ENCODE measurements around the gene SIAE.

SIAE gene

GRCh38 chr11:124663861-124664260 is 9.7 kb downstream of the SIAE start:
- DNase-seq: no peak

- no peak for DNase-seq
Observed at GRCh38 chr11:124662106-124662505, 11.4 kb downstream of the SIAE start.

GRCh38 chr11:124661553-124661952 is 12.0 kb downstream of the SIAE start:
- no peak for DNase-seq

GRCh38 chr11:124658986-124659385 is 14.6 kb downstream of the SIAE start:
- no peak for DNase-seq

- no peak for DNase-seq
Observed at GRCh38 chr11:124658501-124658900, 15.0 kb downstream of the SIAE start.

GRCh38 chr11:124657904-124658303 is 15.6 kb downstream of the SIAE start:
- DNase-seq: no peak

GRCh38 chr11:124656774-124657630 is 16.5 kb downstream of the SIAE start:
- peak; percentile 58 for DNase-seq

- DNase-seq: no peak
Observed at GRCh38 chr11:124648610-124649009, 24.9 kb downstream of the SIAE start.

- DNase-seq: no peak
Observed at GRCh38 chr11:124646148-124646547, 27.4 kb downstream of the SIAE start.

- DNase-seq: peak; percentile 90
Observed at GRCh38 chr11:124644426-124645280, 28.9 kb downstream of the SIAE start.

GRCh38 chr11:124643605-124644425 is 29.7 kb downstream of the SIAE start:
- DNase-seq: peak; percentile 48

GRCh38 chr11:124643042-124643604 is 30.4 kb downstream of the SIAE start:
- no peak for DNase-seq

GRCh38 chr11:124642628-124643027 is 30.9 kb downstream of the SIAE start:
- DNase-seq: no peak

GRCh38 chr11:124640666-124641065 is 32.9 kb downstream of the SIAE start:
- no peak for DNase-seq

GRCh38 chr11:124639186-124639585 is 34.4 kb downstream of the SIAE start:
- DNase-seq: no peak

- no peak for DNase-seq
Observed at GRCh38 chr11:124638500-124638899, 35.0 kb downstream of the SIAE start.

GRCh38 chr11:124635932-124636331 is 37.6 kb downstream of the SIAE start:
- DNase-seq: no peak

GRCh38 chr11:124633355-124633754 is 40.2 kb downstream of the SIAE start:
- no peak for DNase-seq

GRCh38 chr11:124629961-124630360 is 43.6 kb downstream of the SIAE start:
- no peak for DNase-seq

GRCh38 chr11:124627546-124627945 is 46.0 kb downstream of the SIAE start:
- no peak for DNase-seq

- DNase-seq: no peak
Observed at GRCh38 chr11:124625504-124626168, 47.9 kb downstream of the SIAE start.

Measured in eye (tissue), 1 donor.